MM.1S (cell line): ENCODE data around the gene SGMS1.
"Not testable (repeated sequence)": the region's sequence is repeated elsewhere in the genome, so short reads cannot be mapped to it uniquely, and the experiment has no call there.

Experiments used
- DNase-seq: peaks from one replicate; pipeline ENCODE4 v3.0.0-alpha.2; 2015
- H2AFZ ChIP-seq: fragments of 300-600 bp; sonication (generic); 2 replicates; pipeline ENCODE4 v1.6.0; 2016; ENCODE audit warnings: antibody characterized with exemption, low read length
- H3F3A ChIP-seq: fragments of 300-600 bp; sonication (generic); 2 replicates; pipeline ENCODE4 v1.6.1; 2016; ENCODE audit warnings: mild to moderate bottlenecking, antibody characterized with exemption, low read length, moderate library complexity, mixed read lengths; ENCODE audit not compliant: insufficient read depth
- H3K27ac ChIP-seq: fragments of 300-600 bp; sonication (generic); 2 replicates; pipeline ENCODE4 v1.5.1; 2016; ENCODE audit warnings: mild to moderate bottlenecking, low read length
- H3K27me3 ChIP-seq: fragments of 300-600 bp; sonication (generic); replicated peaks from 2 replicates; pipeline ENCODE4 v1.6.0; 2016; ENCODE audit warnings: low read length; ENCODE audit not compliant: insufficient read depth
- H3K36me3 ChIP-seq: fragments of 300-600 bp; sonication (generic); replicated peaks from 2 replicates; pipeline ENCODE4 v1.6.1; 2016; ENCODE audit warnings: mild to moderate bottlenecking, low read length, mixed read lengths; ENCODE audit not compliant: insufficient read depth
- H3K4me1 ChIP-seq: fragments of 300-600 bp; sonication (generic); 2 replicates; pipeline ENCODE4 v1.6.1; 2016; ENCODE audit warnings: low read length, mixed read lengths
- H3K4me2 ChIP-seq: fragments of 300-600 bp; sonication (generic); 2 replicates; pipeline ENCODE4 v1.6.0; 2016; ENCODE audit warnings: low read depth, low read length
- H3K4me3 ChIP-seq: fragments of 300-600 bp; sonication (generic); 2 replicates; pipeline ENCODE4 v1.5.1; 2016; ENCODE audit warnings: low read length, mixed read lengths
- H3K79me2 ChIP-seq: fragments of 300-600 bp; sonication (generic); 2 replicates; pipeline ENCODE4 v1.6.1; 2016; ENCODE audit warnings: mixed run types, low read length, mixed read lengths
- H3K9ac ChIP-seq: fragments of 300-600 bp; sonication (generic); 2 replicates; pipeline ENCODE4 v1.6.1; 2016; ENCODE audit warnings: low read length, mixed read lengths
- H3K9me2 ChIP-seq: fragments of 300-600 bp; sonication (generic); replicated peaks from 2 replicates; pipeline ENCODE4 v1.6.1; 2016; ENCODE audit warnings: mild to moderate bottlenecking, low read length, mixed read lengths; ENCODE audit not compliant: insufficient read depth
- H3K9me3 ChIP-seq: fragments of 300-600 bp; sonication (generic); replicated peaks from 2 replicates; pipeline ENCODE4 v1.6.1; 2016; ENCODE audit warnings: mild to moderate bottlenecking, low read length, mixed read lengths; ENCODE audit not compliant: insufficient read depth
- H4K20me1 ChIP-seq: fragments of 300-600 bp; sonication (generic); 2 replicates; pipeline ENCODE4 v1.6.1; 2016; ENCODE audit warnings: mild to moderate bottlenecking, low read length, moderate library complexity, mixed read lengths; ENCODE audit not compliant: insufficient read depth
- CTCF ChIP-seq: fragments of 300-600 bp; sonication (generic); IDR thresholded peaks from 2 replicates; pipeline ENCODE4 v1.5.1; 2016; ENCODE audit warnings: antibody characterized with exemption, low read length, mixed read lengths
- EZH2 ChIP-seq: fragments of 300-600 bp; sonication (generic); optimal IDR thresholded peaks from 2 replicates; pipeline ENCODE3; 2017; ENCODE audit warnings: low read depth, mild to moderate bottlenecking, antibody characterized with exemption, low read length, mixed read lengths
- EZH2phosphoT487 ChIP-seq: fragments of 300-600 bp; sonication (generic); IDR thresholded peaks from 2 replicates; pipeline ENCODE4 v1.6.1; 2018; ENCODE audit warnings: antibody characterized with exemption, low read length

The SGMS1 gene

GRCh38 chr10:50447691-50448090, 176.1 kb downstream of the SGMS1 start:
- no peak overlapping the region for H3K4me3 ChIP-seq
- no peaks in the 10 kb centered on the region for H3F3A ChIP-seq
- DNase-seq, result no peak
- H4K20me1 ChIP-seq, result no peaks in the 10 kb centered on the region; the same call in 1 of the 2 replicates
- no peak overlapping the region for H3K27ac ChIP-seq
- no peaks in the 10 kb centered on the region for H3K36me3 ChIP-seq
- H3K9me2 ChIP-seq, result no peaks in the 10 kb centered on the region
- H3K4me2 ChIP-seq, result no peak overlapping the region
- H3K4me1 ChIP-seq, result no peaks in the 10 kb centered on the region
- H3K9me3 ChIP-seq, result no peaks in the 10 kb centered on the region
- H2AFZ ChIP-seq, result no peak overlapping the region
- H3K79me2 ChIP-seq, result no peaks in the 10 kb centered on the region
- TF ChIP-seq EZH2 (no peak), EZH2phosphoT487 (no peak), CTCF (no peak)
- no peaks in the 10 kb centered on the region for H3K27me3 ChIP-seq
- no peak overlapping the region for H3K9ac ChIP-seq

DNA sequence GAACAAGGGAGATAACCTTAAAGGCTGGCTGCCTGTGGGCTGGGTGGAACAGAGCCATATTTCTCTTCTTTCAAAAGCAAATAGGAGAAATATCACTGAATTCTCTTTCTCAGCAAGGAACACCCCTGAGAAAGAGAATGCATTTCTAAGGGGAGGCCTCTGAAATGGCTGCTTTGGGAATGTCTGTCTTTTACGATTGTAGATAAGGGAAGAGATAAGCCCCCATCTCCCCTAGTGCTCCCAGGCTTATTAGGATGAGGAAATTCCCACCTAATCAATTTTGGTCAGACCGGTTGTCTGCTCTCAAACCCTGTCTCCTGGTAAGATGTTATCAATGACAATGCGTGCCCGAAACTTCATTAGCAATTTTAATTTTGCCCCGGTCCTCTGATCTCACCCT, 178.0 kb downstream of the SGMS1 start:
- not testable (repeated sequence) for H3K4me1 ChIP-seq, H3K9me3 ChIP-seq, H3K79me2 ChIP-seq, H3K36me3 ChIP-seq, H3K27me3 ChIP-seq, DNase-seq, H2AFZ ChIP-seq, H3K9ac ChIP-seq, H3F3A ChIP-seq, H3K9me2 ChIP-seq, H3K27ac ChIP-seq, H4K20me1 ChIP-seq, H3K4me2 ChIP-seq, H3K4me3 ChIP-seq

- Histone ChIP-seq H3K4me1 (peaks cover 5% of the 10 kb centered on the region; the same call in 1 of the 2 replicates), H3K36me3 (no peaks in the 10 kb centered on the region), H2AFZ (no peak overlapping the region), H3K4me3 (no peak overlapping the region), H3K79me2 (no peaks in the 10 kb centered on the region), H4K20me1 (no peaks in the 10 kb centered on the region), H3K9ac (no peak overlapping the region), H3K4me2 (no peak overlapping the region), H3F3A (no peaks in the 10 kb centered on the region), H3K9me2 (no peaks in the 10 kb centered on the region), H3K9me3 (no peaks in the 10 kb centered on the region), H3K27me3 (no peaks in the 10 kb centered on the region), H3K27ac (no peak overlapping the region)
- TF ChIP-seq CTCF, result no peak
- no peak for TF ChIP-seq EZH2
- TF ChIP-seq EZH2phosphoT487, result no peak
- DNase-seq, result no peak
These were observed 183.3 kb downstream of the SGMS1 start for GRCh38 chr10:50440489-50440888.

GRCh38 chr10:50439806-50440205, 183.9 kb downstream of the SGMS1 start:
- no peak for TF ChIP-seq EZH2
- TF ChIP-seq EZH2phosphoT487, result no peak
- no peak for TF ChIP-seq CTCF
- Histone ChIP-seq H3K9me2 (no peaks in the 10 kb centered on the region), H3K9me3 (no peaks in the 10 kb centered on the region), H3K27me3 (no peaks in the 10 kb centered on the region), H3K36me3 (no peaks in the 10 kb centered on the region), H3K79me2 (no peaks in the 10 kb centered on the region), H3K4me2 (no peak overlapping the region), H3K27ac (no peak overlapping the region), H3F3A (no peaks in the 10 kb centered on the region), H2AFZ (no peak overlapping the region), H3K4me3 (no peak overlapping the region), H4K20me1 (no peaks in the 10 kb centered on the region), H3K4me1 (peaks cover 5% of the 10 kb centered on the region; the same call in 1 of the 2 replicates), H3K9ac (no peak overlapping the region)
- no peak for DNase-seq
